T-helper 2 cell treated with Interferon-gamma antibody and Interleukin-4, amounts not matched to agents 100 ng/mL and 5 ng/mL, for 36 hours (primary cell): ENCODE data around the gene IGFBP2. TPM values are rescaled to one million over a fixed set of nuclear protein-coding genes. Genes with fewer than 3 reads are reported as not detected.
"Not testable (repeated sequence)": the region's sequence is repeated elsewhere in the genome, so short reads cannot be mapped to it uniquely, and the experiment has no call there.

Source experiments
- intact Hi-C: fragments of 100-400 bp; cut with micrococcal nuclease; formaldehyde crosslinking; loops from one replicate; pipeline ENCODE4 v1.15.1; 2023
- total RNA-seq: library from RNA; stranded (reverse); gene quantifications from 2 replicates; pipeline ENCODE4 v1.2.3, GENCODE V29; 2022

Gene IGFBP2
- 24.9 and 25.7 TPM in 2 replicates for total RNA-seq

GRCh38 chr2:216632952-216633615 lies at the start of gene IGFBP2:
IGFBP2 (plus strand) TSS chr2:216633420; CDS start chr2:216633524, 104 bp downstream.
- intact Hi-C loops = loop anchor here (2.0 kb wide), 1 partner anchor 26 kb away; no protein-coding TSS in a partner anchor

GRCh38 chr2:216583606-216584005 lies 49.6 kb upstream of the IGFBP2 start:
- intact Hi-C loops = no loop called here

- intact Hi-C loops = no loop called here
Measured at GRCh38 chr2:216584112-216584511, 49.1 kb upstream of the IGFBP2 start.

- intact Hi-C loops = no loop called here
Measured at GRCh38 chr2:216585441-216585840, 47.8 kb upstream of the IGFBP2 start.

- intact Hi-C loops = no loop called here
Measured at GRCh38 chr2:216588861-216589710, 44.1 kb upstream of the IGFBP2 start.

- intact Hi-C loops = no loop called here
Measured at GRCh38 chr2:216589791-216590190, 43.4 kb upstream of the IGFBP2 start.

GRCh38 chr2:216590780-216591179 lies 42.4 kb upstream of the IGFBP2 start:
- intact Hi-C loops = no loop called here

- intact Hi-C loops = no loop called here
Measured at GRCh38 chr2:216591480-216591879, 41.7 kb upstream of the IGFBP2 start.

- intact Hi-C loops = no loop called here
Measured at GRCh38 chr2:216594081-216594480, 39.1 kb upstream of the IGFBP2 start.

GRCh38 chr2:216596236-216596979 lies 36.8 kb upstream of the IGFBP2 start:
- intact Hi-C loops = no loop called here

- intact Hi-C loops = no loop called here
Measured at GRCh38 chr2:216596980-216597509, 36.2 kb upstream of the IGFBP2 start.

GRCh38 chr2:216597825-216598224 lies 35.4 kb upstream of the IGFBP2 start:
- intact Hi-C loops = not testable (repeated sequence)

GRCh38 chr2:216601632-216602409 lies 31.4 kb upstream of the IGFBP2 start:
- intact Hi-C loops = no loop called here

GRCh38 chr2:216603010-216603883 lies 30.0 kb upstream of the IGFBP2 start:
- intact Hi-C loops = no loop called here

GRCh38 chr2:216603884-216604245 lies 29.4 kb upstream of the IGFBP2 start:
- intact Hi-C loops = no loop called here

- intact Hi-C loops = no loop called here
Measured at GRCh38 chr2:216604458-216604857, 28.8 kb upstream of the IGFBP2 start.

- intact Hi-C loops = loop anchor here (2.0 kb wide), 1 partner anchor 26 kb away; the partner anchor contains the start of gene IGFBP2
Measured at GRCh38 chr2:216606551-216607276, 26.5 kb upstream of the IGFBP2 start.

GRCh38 chr2:216607277-216607560 lies 26.0 kb upstream of the IGFBP2 start:
- intact Hi-C loops = loop anchor here (2.0 kb wide), 1 partner anchor 26 kb away; the partner anchor contains the start of gene IGFBP2

GRCh38 chr2:216608525-216608924 lies 24.7 kb upstream of the IGFBP2 start:
- intact Hi-C loops = no loop called here
